Tibial nerve (tissue), 4 donors: ENCODE data around the gene SPACA5. TPM values are rescaled to one million over a fixed set of nuclear protein-coding genes. Genes with fewer than 3 reads are reported as not detected.

Experiments used
- DNase-seq, 2 donors: peaks; one replicate each; pipeline ENCODE4 v3.0.0-alpha.2; 2019; ENCODE audit warnings: low spot score in 2 of 2
- H3K27ac ChIP-seq, 4 donors: fragments of 200-600 bp; sonication (generic) in 3 of 4; one replicate each; pipeline ENCODE4 v1.5.1; 2017 to 2019; ENCODE audit warnings: mild to moderate bottlenecking in 1 of 4
- H3K27me3 ChIP-seq, 2 donors: fragments of 200-600 bp; sonication (generic) in 1 of 2; one replicate each; pipeline versions ENCODE4 v1.5.1 to v1.6.0; 2017 to 2019
- H3K36me3 ChIP-seq, 3 donors: fragments of 200-600 bp; sonication (generic); one replicate each; pipeline ENCODE4 v1.5.1; 2018 to 2019
- H3K4me1 ChIP-seq, 4 donors: fragments of 200-600 bp; sonication (generic) in 3 of 4; one replicate each; pipeline ENCODE4 v1.5.1; 2017 to 2019
- H3K4me3 ChIP-seq, 4 donors: fragments of 200-600 bp; sonication (generic) in 3 of 4; one replicate each; pipeline ENCODE4 v1.5.1; 2017 to 2019; ENCODE audit warnings: mild to moderate bottlenecking in 1 of 4, moderate library complexity in 1 of 4
- H3K9me3 ChIP-seq, 4 donors: fragments of 200-600 bp; sonication (generic) in 3 of 4; one replicate each; pipeline ENCODE4 v1.5.1; 2017 to 2019
- WGBS, 2 donors: methylation state at CpG; one replicate each; pipeline ENCODE4 v1.1.5; 2018; 5-methylcytosine and 5-hydroxymethylcytosine counted together
- total RNA-seq, 4 donors: library from RNA; depleted of rRNA; stranded (reverse); fragments of >200 nt; gene quantifications; one replicate each; pipeline ENCODE4 v1.1.0, GENCODE V29; 2016
- TF ChIP-seq, protein P1 (sequence below), 5 experiments: fragments of 200-600 bp in 3 of 5; fragments of 450-650 bp in 2 of 5; sonication (generic) in 3 of 5; IDR thresholded peaks; one replicate each; pipeline ENCODE4 v1.5.1; 2016 to 2019; ENCODE audit warnings: antibody characterized with exemption in 5 of 5, mild to moderate bottlenecking in 3 of 5, moderate library complexity in 2 of 5

Gene SPACA5
- total RNA-seq, 4 donors from 2014 or later: not detected

- H3K4me3 ChIP-seq: no peak overlapping the region
- no peak for DNase-seq
- WGBS, 2 donors: 79 to 92% methylated on average over 1 of the region's 1 CpG
- H3K27ac ChIP-seq: no peak overlapping the region
- no peaks in the 10 kb centered on the region for H3K27me3 ChIP-seq
- peaks cover 0 to 8% (median 3%) of the 10 kb centered on the region in 4 donors for H3K9me3 ChIP-seq
- TF ChIP-seq, protein P1, sequence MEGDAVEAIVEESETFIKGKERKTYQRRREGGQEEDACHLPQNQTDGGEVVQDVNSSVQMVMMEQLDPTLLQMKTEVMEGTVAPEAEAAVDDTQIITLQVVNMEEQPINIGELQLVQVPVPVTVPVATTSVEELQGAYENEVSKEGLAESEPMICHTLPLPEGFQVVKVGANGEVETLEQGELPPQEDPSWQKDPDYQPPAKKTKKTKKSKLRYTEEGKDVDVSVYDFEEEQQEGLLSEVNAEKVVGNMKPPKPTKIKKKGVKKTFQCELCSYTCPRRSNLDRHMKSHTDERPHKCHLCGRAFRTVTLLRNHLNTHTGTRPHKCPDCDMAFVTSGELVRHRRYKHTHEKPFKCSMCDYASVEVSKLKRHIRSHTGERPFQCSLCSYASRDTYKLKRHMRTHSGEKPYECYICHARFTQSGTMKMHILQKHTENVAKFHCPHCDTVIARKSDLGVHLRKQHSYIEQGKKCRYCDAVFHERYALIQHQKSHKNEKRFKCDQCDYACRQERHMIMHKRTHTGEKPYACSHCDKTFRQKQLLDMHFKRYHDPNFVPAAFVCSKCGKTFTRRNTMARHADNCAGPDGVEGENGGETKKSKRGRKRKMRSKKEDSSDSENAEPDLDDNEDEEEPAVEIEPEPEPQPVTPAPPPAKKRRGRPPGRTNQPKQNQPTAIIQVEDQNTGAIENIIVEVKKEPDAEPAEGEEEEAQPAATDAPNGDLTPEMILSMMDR (IDR thresholded peaks at IDR 0.05): no peak
- H3K4me1 ChIP-seq: no peaks in the 10 kb centered on the region
- peaks cover 0 to 58% (median 0%) of the 10 kb centered on the region in 3 donors for H3K36me3 ChIP-seq
Observed at GRCh38 chrX:48059296-48059639, 52.5 kb downstream of the SPACA5 start.

Other genes with a start within 250 kb of the SPACA5 start
- gene ZNF81, start 170.1 kb upstream of the SPACA5 start, total RNA-seq: 1 to 10 TPM; 5.2 to 8.8 (median 6.6) TPM
- gene ZNF182, start 3.0 kb upstream of the SPACA5 start, total RNA-seq: 10 to 100 TPM in 1 of 4 donors, 1 to 10 TPM in 3; 4.5 to 11.0 (median 7.4) TPM
- gene ZNF630, start 64.7 kb downstream of the SPACA5 start, total RNA-seq: 1 to 10 TPM; 2.3 to 5.3 (median 3.7) TPM
- gene SPACA5B, start 123.6 kb downstream of the SPACA5 start, total RNA-seq: not detected
- gene SSX5, start 189.8 kb downstream of the SPACA5 start, total RNA-seq: under 1 TPM in 1 of 4 donors, not detected in 3; 0.21 TPM
- not detected for gene SSX1, start 248.4 kb downstream of the SPACA5 start, total RNA-seq